Gastrocnemius medialis (tissue), 4 donors: ENCODE results near the gene ISG20L2.

ENCODE experiments used
- CTCF ChIP-seq, 5 experiments: fragments of 450-650 bp in 3 of 5; fragments of 200-600 bp in 2 of 5; sonication (generic) in 2 of 5; IDR thresholded peaks in 4 of 5; conservative IDR thresholded peaks in 1 of 5; 1 replicate in 4 of 5; 2 replicates in 1 of 5; pipeline ENCODE4 v1.5.1; 2016 to 2019; ENCODE audit warnings: antibody characterized with exemption in 5 of 5, mild to moderate bottlenecking in 3 of 5, moderate library complexity in 3 of 5
- POLR2A ChIP-seq, 2 donors: fragments of 450-650 bp; IDR thresholded peaks; one replicate each; pipeline ENCODE4 v1.6.1; 2017; ENCODE audit warnings: antibody characterized with exemption in 2 of 2, mild to moderate bottlenecking in 2 of 2, moderate library complexity in 2 of 2

- TF ChIP-seq POLR2A (IDR thresholded peaks at IDR 0.05), result no peak
- TF ChIP-seq CTCF (IDR thresholded peaks at IDR 0.05 in 4 of 5, conservative IDR thresholded peaks at IDR 0.05 in 1 of 5), result no peak
Measured at GRCh38 chr1:156756355-156756754, 27.8 kb upstream of the ISG20L2 start.
